ENCODE results near the gene NLRC3.

The NLRC3 gene

GRCh38 chr16:3582276-3583165, 5.3 kb upstream of the NLRC3 start:
- TF ChIP-seq CTCF (IDR thresholded peaks at IDR 0.05; ENCODE audit: control extremely low read depth, extremely low read depth, low read depth, missing control alignments), result no peak
- CTCF ChIA-PET, result no interaction called here
- POLR2A ChIA-PET, result no interaction called here
- no peak for DNase-seq (ENCODE audit: extremely low spot score)

GRCh38 chr16:3581392-3581791, 4.2 kb upstream of the NLRC3 start:
- ChIA-PET CTCF (no interaction called here), POLR2A (no interaction called here)
- TF ChIP-seq CTCF (IDR thresholded peaks at IDR 0.05; ENCODE audit: control extremely low read depth, extremely low read depth, low read depth, missing control alignments), result no peak
- no peak for DNase-seq (ENCODE audit: extremely low spot score)

GRCh38 chr16:3580686-3581085, 3.5 kb upstream of the NLRC3 start:
- ChIA-PET POLR2A (no interaction called here), CTCF (no interaction called here)
- no peak for TF ChIP-seq CTCF (IDR thresholded peaks at IDR 0.05; ENCODE audit: control extremely low read depth, extremely low read depth, low read depth, missing control alignments)
- DNase-seq (ENCODE audit: extremely low spot score), result no peak

- CTCF ChIA-PET, result no interaction called here
- TF ChIP-seq CTCF (IDR thresholded peaks at IDR 0.05; ENCODE audit: control extremely low read depth, extremely low read depth, low read depth, missing control alignments), result no peak
- POLR2A ChIA-PET, result no interaction called here
- DNase-seq (ENCODE audit: extremely low spot score), result no peak
Measured at GRCh38 chr16:3580251-3580651, 3.0 kb upstream of the NLRC3 start.

- TF ChIP-seq CTCF (IDR thresholded peaks at IDR 0.05; ENCODE audit: control extremely low read depth, extremely low read depth, low read depth, missing control alignments), result no peak
- CTCF ChIA-PET, result no interaction called here
- POLR2A ChIA-PET, result no interaction called here
- no peak for DNase-seq (ENCODE audit: extremely low spot score)
Measured at GRCh38 chr16:3579776-3580175, 2.6 kb upstream of the NLRC3 start.

GRCh38 chr16:3578610-3579551, 1.7 kb upstream of the NLRC3 start:
- CTCF ChIA-PET, result interaction anchor here (1.2 kb wide), 1 partner anchor 12 kb away, joined by 3 read pairs; no protein-coding TSS in a partner anchor
- DNase-seq (ENCODE audit: extremely low spot score), result peak; percentile 78
- POLR2A ChIA-PET, result no interaction called here
- TF ChIP-seq CTCF (IDR thresholded peaks at IDR 0.05; ENCODE audit: control extremely low read depth, extremely low read depth, low read depth, missing control alignments), result no peak
